Endodermal cell (in vitro differentiated cells): ENCODE measurements around the gene FAM83E. TPM values are rescaled to one million over a fixed set of nuclear protein-coding genes. Genes with fewer than 3 reads are reported as not detected.

Source experiments
- DNase-seq: peaks from one replicate; pipeline ENCODE4 v3.0.0-alpha.2; 2017
- H3K27ac ChIP-seq: 2 replicates; pipeline ENCODE4 v1.5.1; 2013; ENCODE audit warnings: mild to moderate bottlenecking, low read depth, low read length, moderate library complexity
- H3K27me3 ChIP-seq: 2 replicates; pipeline ENCODE4 v1.6.1; 2013; ENCODE audit warnings: mild to moderate bottlenecking, low read length, moderate library complexity; ENCODE audit not compliant: insufficient read depth, control insufficient read depth, poor library complexity, severe bottlenecking
- H3K36me3 ChIP-seq: 2 replicates; pipeline ENCODE4 v1.7.0; 2013; ENCODE audit warnings: mild to moderate bottlenecking, low read length, moderate library complexity; ENCODE audit not compliant: control insufficient read depth, insufficient read depth
- H3K4me1 ChIP-seq: one replicate; pipeline ENCODE4 v1.7.0; 2013; ENCODE audit warnings: low read length; ENCODE audit not compliant: control insufficient read depth, insufficient read depth
- H3K4me3 ChIP-seq: 2 replicates; pipeline ENCODE4 v1.5.1; 2013; ENCODE audit warnings: mild to moderate bottlenecking, low read length, moderate library complexity
- H3K9ac ChIP-seq: 2 replicates; pipeline ENCODE4 v1.6.1; 2013; ENCODE audit warnings: mild to moderate bottlenecking, low read length, moderate library complexity; ENCODE audit not compliant: poor library complexity, severe bottlenecking; ENCODE audit errors: extremely low read depth
- H3K9me3 ChIP-seq: 2 replicates; pipeline ENCODE4 v1.6.1; 2013; ENCODE audit warnings: mild to moderate bottlenecking, low read length, moderate library complexity; ENCODE audit not compliant: control insufficient read depth
- H3K27ac Mint-ChIP-seq: 2 replicates; pipeline ENCODE4 v1.8.0; 2020; ENCODE audit warnings: mixed read lengths
- H3K27me3 Mint-ChIP-seq: 2 replicates; pipeline ENCODE4 v1.8.0; 2021; ENCODE audit warnings: mild to moderate bottlenecking, mixed read lengths; ENCODE audit not compliant: insufficient read depth
- H3K36me3 Mint-ChIP-seq: 2 replicates; pipeline ENCODE4 v1.8.0; 2020; ENCODE audit warnings: low read depth, mixed read lengths
- H3K4me1 Mint-ChIP-seq: 2 replicates; pipeline ENCODE4 v1.8.0; 2020; ENCODE audit warnings: mixed read lengths
- H3K4me3 Mint-ChIP-seq: 2 replicates; pipeline ENCODE4 v1.8.0; 2020; ENCODE audit warnings: mild to moderate bottlenecking, moderate library complexity, mixed read lengths
- H3K9me3 Mint-ChIP-seq: 2 replicates; pipeline ENCODE4 v1.8.0; 2020; ENCODE audit warnings: mild to moderate bottlenecking, mixed read lengths
- whole genome bisulfite sequencing, 2 experiments: methylation state at CpG; one replicate each; pipeline versions ENCODE4 v1.1.5 to v1.1.7; 2013; ENCODE audit warnings: missing lambda C conversion rate in 2 of 2, mixed read lengths in 1 of 2; ENCODE audit not compliant: insufficient coverage in 1 of 2, insufficient read length in 1 of 2; 5-methylcytosine and 5-hydroxymethylcytosine counted together
- total RNA-seq, 2 donors: library from RNA; stranded (reverse); fragmentation: NEBNext Ultra II Directional in 1 of 2; extraction: Animal tissue kit (Norgen Biotek cat#: 25700) in 1 of 2; gene quantifications; 2 replicates in 1 of 2; 3 replicates in 1 of 2; pipeline ENCODE4 v1.2.1, GENCODE V29; 2021
- TF ChIP-seq, protein P1 (sequence below): fragments of 200-600 bp; sonication (generic); conservative IDR thresholded peaks from 2 replicates; pipeline ENCODE4 v1.5.0; 2021; ENCODE audit warnings: antibody characterized with exemption, mild to moderate bottlenecking

FAM83E gene
- total RNA-seq, 2 donors from 2014 or later: 4.4 to 5.7 TPM

DNA sequence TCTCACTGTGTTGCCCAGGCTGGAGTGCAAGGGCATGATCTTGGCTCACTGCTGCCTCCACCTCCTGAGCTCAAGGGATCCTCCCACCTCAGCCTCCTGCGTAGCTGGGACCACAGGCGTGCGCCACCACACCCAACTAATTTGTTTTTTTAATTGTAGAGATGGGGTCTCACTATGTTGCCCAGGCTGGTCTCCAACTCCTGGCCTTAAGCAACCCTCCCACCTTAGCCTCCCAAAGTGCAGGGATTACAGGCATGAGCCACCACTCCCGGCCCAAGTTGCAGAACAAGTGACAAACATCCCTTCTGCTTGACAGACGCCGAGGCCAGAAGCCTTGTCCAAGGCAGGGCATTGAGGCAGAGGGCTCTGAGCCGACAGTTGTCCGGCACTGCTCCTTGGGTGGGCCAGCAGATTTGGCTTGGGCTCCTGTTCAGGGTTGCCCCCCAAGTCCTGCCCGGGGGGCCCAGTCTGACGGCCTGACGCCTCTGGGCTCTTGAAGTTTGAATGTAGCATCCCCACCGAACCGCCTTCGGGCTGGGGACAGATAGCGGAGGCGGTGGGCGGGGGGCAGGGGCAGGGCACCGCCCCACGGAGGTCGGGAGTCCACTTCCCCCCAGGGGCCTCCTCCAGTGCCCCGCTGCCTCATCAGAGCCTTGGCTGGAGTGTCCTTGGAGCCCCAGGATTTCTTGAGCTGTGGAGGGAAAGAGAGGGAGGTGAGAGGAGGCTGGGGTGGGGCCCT, 14.0 kb downstream of the FAM83E start:
- no peak overlapping the region for H3K27ac Mint-ChIP-seq
- no peaks in the 10 kb centered on the region for H3K4me1 ChIP-seq
- DNase-seq: no peak
- H3K9me3 Mint-ChIP-seq: no peaks in the 10 kb centered on the region
- no peak overlapping the region for H3K4me3 ChIP-seq
- H3K9me3 ChIP-seq: no peaks in the 10 kb centered on the region
- H3K27me3 Mint-ChIP-seq: peaks cover 3% of the 10 kb centered on the region
- no peak overlapping the region for H3K27ac ChIP-seq
- no peaks in the 10 kb centered on the region for H3K36me3 Mint-ChIP-seq
- H3K9ac ChIP-seq: no peak overlapping the region
- 88 to 91% methylated on average over 6 to 18 of the region's 21 CpGs for WGBS, 2 experiments
- TF ChIP-seq, protein P1, sequence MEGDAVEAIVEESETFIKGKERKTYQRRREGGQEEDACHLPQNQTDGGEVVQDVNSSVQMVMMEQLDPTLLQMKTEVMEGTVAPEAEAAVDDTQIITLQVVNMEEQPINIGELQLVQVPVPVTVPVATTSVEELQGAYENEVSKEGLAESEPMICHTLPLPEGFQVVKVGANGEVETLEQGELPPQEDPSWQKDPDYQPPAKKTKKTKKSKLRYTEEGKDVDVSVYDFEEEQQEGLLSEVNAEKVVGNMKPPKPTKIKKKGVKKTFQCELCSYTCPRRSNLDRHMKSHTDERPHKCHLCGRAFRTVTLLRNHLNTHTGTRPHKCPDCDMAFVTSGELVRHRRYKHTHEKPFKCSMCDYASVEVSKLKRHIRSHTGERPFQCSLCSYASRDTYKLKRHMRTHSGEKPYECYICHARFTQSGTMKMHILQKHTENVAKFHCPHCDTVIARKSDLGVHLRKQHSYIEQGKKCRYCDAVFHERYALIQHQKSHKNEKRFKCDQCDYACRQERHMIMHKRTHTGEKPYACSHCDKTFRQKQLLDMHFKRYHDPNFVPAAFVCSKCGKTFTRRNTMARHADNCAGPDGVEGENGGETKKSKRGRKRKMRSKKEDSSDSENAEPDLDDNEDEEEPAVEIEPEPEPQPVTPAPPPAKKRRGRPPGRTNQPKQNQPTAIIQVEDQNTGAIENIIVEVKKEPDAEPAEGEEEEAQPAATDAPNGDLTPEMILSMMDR: no peak
- H3K36me3 ChIP-seq: no peaks in the 10 kb centered on the region
- no peak overlapping the region for H3K4me3 Mint-ChIP-seq
- H3K27me3 ChIP-seq: no peaks in the 10 kb centered on the region
- H3K4me1 Mint-ChIP-seq: no peaks in the 10 kb centered on the region

- no peaks in the 10 kb centered on the region for H3K4me1 ChIP-seq
- Mint-ChIP-seq H3K27me3 (peaks cover 3% of the 10 kb centered on the region), H3K36me3 (no peaks in the 10 kb centered on the region), H3K4me3 (no peak overlapping the region), H3K4me1 (no peaks in the 10 kb centered on the region), H3K27ac (no peak overlapping the region), H3K9me3 (no peaks in the 10 kb centered on the region)
- no peak overlapping the region for H3K9ac ChIP-seq
- WGBS, 2 experiments: 84 to 86% methylated on average over 10 to 30 of the region's 30 CpGs
- no peaks in the 10 kb centered on the region for H3K27me3 ChIP-seq
- no peaks in the 10 kb centered on the region for H3K36me3 ChIP-seq
- H3K4me3 ChIP-seq: no peak overlapping the region
- no peak for DNase-seq
- TF ChIP-seq, protein P1: no peak
- H3K27ac ChIP-seq: no peak overlapping the region
- no peaks in the 10 kb centered on the region for H3K9me3 ChIP-seq
Measured at GRCh38 chr19:48598996-48599700, 15.7 kb downstream of the FAM83E start.

DNA sequence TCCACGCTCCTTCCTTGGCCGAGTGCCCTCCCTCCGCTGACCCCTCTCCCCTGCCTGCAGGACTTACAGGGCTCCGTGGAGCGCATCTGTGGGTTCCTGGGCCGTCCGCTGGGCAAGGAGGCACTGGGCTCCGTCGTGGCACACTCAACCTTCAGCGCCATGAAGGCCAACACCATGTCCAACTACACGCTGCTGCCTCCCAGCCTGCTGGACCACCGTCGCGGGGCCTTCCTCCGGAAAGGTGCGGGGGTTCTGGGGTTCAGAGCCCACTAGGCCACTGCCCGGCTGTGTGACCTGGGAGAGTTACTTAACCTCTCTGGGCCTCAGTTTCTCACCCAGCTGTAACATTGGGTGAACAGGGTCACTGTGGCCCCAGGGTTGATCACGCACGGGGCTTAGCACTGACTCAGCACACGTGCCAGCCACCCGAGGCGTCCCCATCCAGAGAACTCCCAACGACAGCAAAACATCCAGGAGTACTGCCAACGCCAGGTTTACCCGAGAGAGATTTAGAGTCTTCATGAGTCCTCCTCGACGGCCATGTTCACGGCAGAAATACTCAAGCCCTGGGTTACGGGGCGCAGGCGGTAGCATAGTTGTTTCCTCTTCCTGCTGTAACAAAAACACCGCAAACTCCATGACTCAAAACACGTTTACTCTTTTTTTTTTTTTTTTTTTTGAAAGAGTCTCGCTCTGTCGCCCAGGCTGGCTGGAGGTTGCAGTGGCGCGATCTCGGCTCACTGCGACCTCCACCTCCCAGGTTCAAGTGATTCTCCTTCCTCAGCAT, 18.0 kb downstream of the FAM83E start:
- Mint-ChIP-seq H3K4me3 (no peak overlapping the region), H3K4me1 (peaks cover 4% of the 10 kb centered on the region), H3K27ac (no peak overlapping the region), H3K36me3 (no peaks in the 10 kb centered on the region), H3K27me3 (peaks cover 3% of the 10 kb centered on the region), H3K9me3 (no peaks in the 10 kb centered on the region)
- no peaks in the 10 kb centered on the region for H3K4me1 ChIP-seq
- DNase-seq: no peak
- TF ChIP-seq, protein P1: no peak
- no peaks in the 10 kb centered on the region for H3K9me3 ChIP-seq
- H3K36me3 ChIP-seq: no peaks in the 10 kb centered on the region
- no peak overlapping the region for H3K4me3 ChIP-seq
- H3K27me3 ChIP-seq: no peaks in the 10 kb centered on the region
- H3K9ac ChIP-seq: no peak overlapping the region
- H3K27ac ChIP-seq: no peak overlapping the region
- WGBS, 2 experiments: 88 to 95% methylated on average over 30 to 39 of the region's 39 CpGs
